SK-N-DZ (cell line): Measurements from ENCODE around the gene SYT7.
A peak's percentile ranks its signal among the peaks of the same experiment; 100 is the strongest.

Experiments
- DNase-seq: peaks from one replicate; pipeline ENCODE4 v3.0.0-alpha.2; 2015; ENCODE audit warnings: low spot score

Gene SYT7

DNA sequence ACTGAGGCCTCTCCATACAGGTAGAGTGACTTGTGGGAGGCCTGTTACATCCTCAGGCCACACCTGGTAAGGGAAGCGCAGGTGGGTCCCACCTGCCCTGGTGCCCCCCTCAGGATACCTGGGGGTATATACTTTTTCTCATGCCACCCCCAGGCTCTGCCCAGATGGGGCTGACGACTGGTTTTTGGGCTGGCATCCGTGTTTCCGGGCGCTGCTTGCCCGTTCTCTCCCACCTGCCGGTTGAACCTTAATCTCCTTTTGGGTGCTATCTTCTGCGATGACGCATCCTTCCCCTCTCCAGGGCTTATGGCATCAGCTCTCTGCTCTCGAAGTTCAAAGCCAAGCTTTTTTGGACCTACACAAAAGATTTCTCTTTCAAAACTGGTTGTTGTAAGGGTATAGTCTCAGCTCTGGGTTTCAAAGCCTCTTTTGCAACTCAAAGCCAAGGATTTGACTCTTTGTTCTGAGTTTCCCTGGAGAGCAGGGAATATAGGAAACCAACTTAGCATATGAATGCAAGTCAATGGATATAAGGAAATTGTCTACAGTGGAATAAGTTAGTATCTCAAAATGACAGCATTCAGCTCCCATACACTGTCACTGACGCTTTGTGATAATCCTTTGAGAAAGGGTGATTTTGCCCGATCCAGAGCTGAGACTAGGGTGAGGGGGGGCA, 80.9 kb downstream of the SYT7 start:
- DNase-seq = no peak

DNA sequence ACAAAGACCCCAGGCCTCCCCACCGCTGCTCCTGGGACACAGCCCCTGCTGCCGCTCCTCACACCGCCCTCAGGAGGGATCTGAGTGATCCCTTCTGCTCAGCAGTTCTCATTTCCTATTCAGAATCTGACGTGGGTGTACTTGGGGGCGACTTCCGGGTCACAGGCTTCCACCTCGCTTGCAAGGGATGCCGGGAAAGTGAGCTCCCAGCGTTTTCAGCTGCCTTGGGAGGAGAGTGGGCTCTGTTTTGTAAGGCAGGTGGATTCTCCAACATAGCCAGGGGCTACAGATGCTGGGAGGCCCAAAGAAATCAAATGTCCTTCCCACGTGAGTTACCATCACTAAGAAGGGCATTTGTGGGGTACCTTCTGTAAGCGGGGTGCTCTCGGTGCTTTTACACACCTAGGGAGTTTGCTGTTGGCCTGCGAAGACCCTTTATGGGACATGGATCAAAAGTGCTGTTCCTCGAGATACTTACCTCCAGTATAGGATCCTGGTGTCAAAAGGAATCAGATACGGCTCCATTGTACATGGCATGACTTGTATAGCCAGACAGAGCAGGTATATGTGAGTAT, 82.0 kb downstream of the SYT7 start:
- DNase-seq = peak; percentile 74

DNA sequence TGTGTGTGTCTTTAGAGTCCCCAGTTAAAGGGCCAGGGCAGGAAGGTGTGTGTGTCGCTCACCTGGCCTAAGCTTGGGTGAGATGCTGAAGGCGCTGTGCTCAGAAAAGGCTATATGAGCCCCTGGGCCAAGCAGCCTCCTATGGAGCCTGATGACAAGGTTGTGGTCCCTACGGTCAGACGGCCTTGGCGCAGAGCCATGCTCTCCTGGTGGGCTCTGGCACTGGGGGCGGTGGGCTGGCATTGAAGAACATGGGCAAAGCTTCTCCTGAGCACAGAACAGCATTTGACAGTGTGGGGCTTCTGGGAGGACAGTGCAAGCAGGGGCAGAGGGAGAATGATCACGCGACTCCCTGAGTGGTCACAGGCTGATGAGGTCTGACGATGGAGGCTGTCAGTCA, 83.0 kb downstream of the SYT7 start:
- DNase-seq = no peak

DNA sequence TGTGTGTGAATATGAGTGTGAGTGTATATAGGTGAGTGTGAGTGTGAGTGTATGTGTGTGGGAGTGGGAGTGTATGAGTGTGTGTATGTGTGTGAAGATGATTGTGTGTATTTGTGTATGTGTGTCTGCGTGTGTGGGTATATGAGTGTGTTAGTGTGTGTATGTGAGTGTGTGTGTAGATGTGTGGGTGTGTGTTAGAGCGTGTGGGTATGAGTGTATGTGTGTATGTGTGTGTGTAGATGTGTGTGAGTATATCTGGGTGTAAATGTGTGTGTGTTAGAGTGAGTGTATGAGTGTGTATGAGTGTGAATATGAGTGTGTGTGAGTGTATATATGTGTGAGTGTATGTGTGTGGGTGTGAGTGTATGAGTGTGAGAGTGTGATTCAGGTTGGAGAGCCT, 83.4 kb downstream of the SYT7 start:
- no peak for DNase-seq

DNA sequence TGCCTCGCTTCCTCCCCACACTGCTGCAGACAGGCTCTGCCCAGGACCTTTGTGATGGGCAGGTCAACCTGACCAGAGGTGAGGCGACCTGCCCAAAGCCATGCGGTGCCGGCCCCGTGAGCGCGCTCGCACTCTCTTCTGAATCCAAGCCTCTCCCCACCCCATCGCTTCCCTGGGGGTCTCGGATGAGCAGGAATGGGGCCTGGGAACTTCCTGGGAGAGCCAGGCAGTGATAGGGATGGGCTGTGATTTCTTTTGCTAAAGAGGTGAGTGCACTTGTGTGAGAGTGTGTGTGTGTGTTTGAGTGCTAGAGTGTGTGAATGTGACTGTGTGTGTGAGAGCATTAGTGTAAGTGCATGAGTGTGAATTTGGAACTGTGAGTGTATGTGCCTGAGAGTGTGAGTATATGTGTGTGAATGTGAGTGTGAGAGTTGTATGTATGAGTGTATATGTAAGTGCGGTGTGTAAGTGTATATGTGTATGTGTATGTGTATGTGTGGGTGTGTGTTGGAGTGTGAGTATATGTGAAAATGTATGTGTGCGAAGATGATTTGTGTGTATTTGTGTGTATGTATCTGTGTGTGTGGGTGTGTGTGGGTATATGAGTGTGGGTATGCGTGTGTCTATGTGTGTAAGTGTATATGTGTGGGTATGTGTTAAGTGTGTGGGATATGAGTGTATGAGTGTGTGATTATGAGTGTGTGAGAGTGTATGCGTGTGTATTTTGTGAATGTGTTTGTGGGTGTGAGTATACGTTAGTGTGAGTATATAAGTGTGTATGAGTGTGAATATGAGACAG, 84.1 kb downstream of the SYT7 start:
- no peak for DNase-seq

- peak; percentile 76 for DNase-seq
Observed at GRCh38 chr11:61495801-61496601, 84.9 kb downstream of the SYT7 start.

- peak; percentile 57 for DNase-seq
Observed at GRCh38 chr11:61494381-61494961, 86.4 kb downstream of the SYT7 start.

- no peak for DNase-seq
Observed at GRCh38 chr11:61491736-61492395, 89.0 kb downstream of the SYT7 start.

DNA sequence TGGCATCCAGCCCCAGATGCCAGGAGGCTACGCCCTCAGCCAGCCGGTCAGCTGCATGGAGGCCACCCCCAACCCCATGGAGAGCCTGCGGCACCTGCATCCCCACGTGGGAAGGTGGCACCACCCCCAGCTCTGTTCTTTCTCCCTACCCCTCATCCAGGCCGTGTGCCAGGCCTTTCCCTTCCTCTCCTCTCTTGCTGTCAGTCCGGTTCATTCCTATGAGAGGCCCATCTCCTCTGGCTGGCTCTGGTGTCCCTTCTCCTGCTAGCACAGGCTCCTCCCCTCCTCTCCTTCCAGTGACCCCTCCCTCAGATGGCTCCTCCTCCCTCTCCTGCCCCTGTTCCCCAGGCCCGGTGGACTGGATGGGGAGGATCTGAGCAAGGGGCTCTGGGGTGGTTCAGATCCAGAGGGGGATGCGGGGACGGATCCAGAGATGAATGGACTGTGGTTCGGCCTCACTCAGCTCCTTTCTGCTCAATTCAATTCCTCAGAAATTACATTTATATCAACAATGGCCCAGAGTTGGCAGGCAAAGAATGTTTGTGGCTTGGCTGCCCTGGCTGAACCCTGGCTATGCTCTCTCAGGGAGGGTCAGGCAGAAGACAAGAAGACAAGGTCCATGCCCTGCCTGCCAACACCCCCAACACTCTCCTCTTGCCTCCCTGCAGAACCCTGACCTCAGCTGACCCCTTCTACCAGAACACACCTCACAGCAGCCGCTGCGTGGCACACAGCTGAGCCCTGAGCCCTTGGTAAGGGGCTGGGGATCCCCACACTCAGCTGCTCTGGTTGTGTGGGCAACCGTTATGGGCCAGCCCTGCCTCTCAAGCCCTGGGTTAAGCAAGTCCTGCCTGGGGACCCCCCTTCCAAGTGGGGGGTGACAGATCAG, 90.8 kb downstream of the SYT7 start:
- DNase-seq = peak; percentile 78

DNA sequence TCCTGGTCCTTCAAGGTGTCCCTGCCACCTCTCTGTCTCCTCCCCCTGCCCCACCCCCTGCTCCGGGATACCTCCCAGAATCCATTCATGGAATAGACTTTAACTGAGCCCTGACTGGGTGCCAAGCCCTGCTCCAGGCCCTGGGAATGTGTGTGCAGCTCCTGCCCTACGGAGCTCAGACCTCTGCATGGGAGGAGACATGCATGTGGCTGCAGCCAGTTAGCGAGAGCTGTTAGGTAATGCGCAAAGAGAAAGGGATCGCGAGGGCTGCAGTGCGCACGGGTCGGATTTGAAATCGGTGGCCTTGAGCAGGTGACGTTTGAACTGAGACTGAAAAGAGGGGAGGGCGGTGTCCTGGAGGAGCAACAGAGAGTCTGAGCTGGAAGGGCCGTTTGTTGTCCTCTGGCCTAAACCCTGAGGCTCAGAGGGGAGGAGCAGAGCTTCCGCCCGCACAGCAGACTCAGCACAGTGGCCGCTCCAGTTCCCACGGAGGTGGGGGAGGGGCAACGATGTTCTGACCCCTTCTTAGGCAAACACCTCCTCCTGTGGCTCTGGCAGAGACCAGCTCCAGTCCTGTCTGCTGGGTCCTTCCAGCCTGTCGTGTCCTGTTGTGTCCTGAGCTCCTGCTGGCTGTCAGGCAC, 92.1 kb downstream of the SYT7 start:
- DNase-seq = peak; percentile 76

- no peak for DNase-seq
Observed at GRCh38 chr11:61487342-61488025, 93.4 kb downstream of the SYT7 start.

- no peak for DNase-seq
Observed at GRCh38 chr11:61486779-61487178, 94.1 kb downstream of the SYT7 start.

- no peak for DNase-seq
Observed at GRCh38 chr11:61486011-61486620, 94.8 kb downstream of the SYT7 start.

DNA sequence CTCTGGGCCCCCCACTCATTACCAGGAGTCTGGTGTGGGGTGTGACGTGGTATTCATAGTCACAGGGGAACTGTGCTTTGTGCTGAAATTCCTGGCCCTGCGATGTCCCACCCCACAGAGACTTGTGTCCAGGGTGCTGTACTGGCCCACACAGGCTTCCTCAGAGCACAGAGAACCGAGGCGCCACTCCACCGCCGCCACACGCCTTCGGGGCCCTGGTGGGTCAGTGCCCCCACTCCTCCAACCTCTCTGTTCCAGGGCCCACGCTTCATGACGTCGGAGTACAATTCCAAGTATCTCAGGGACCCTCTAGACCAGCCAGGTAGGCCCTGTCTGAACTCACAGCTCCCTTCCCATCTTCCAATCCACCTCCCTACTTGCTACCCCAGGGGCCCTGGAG, 95.8 kb downstream of the SYT7 start:
- no peak for DNase-seq

DNA sequence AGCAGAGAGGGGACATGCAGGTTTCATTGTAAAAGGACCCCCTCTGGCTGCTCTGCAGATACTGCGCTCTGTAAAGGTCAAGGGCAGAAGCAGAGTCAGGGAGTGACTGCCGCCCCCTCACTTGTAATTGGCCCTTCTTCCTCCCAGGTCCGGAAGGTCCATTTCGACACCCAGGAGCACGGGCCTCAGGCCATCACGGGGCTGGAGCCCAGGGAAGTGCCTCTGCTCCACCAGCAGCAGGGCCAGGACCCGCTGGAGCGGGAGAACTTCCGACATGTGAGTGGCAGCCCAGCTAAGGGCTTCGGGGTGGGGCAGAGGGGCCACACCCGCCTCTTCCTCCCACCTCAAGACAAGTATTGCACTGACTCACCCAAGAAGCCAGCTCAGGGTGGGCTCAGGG, 96.3 kb downstream of the SYT7 start:
- no peak for DNase-seq

DNA sequence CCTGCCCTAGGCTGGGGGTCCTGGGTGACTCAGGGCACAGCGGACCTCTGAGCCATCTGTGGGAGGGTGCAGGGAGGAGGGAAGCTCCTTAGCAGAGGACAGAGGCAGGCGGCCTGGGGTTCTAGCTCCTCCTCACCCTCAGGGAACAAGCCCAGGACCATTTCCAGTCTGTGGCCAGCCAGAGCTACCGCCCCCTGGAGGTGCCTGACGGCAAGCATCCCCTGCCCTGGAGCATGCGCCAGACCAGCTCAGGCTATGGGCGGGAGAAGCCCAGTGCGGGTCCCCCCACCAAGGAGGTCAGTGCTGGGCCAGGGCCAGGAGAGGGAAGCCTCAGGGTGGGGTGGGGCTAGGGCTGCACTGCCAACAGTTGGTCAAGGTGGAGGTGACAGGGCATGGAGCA, 98.4 kb downstream of the SYT7 start:
- DNase-seq = peak; percentile 61

GRCh38 chr11:61481806-61482205, 99.1 kb downstream of the SYT7 start:
- DNase-seq = no peak

- DNase-seq = peak; percentile 73
Observed at GRCh38 chr11:61480994-61481335, 99.9 kb downstream of the SYT7 start.
